ENCODE data around the gene ACLY. TPM values are rescaled to one million over a fixed set of nuclear protein-coding genes. Genes with fewer than 3 reads are reported as not detected.
A peak's percentile ranks its signal among the peaks of the same experiment; 100 is the strongest.

ACLY gene
- total and polyA plus RNA-seq, 2 experiments from 2014 or later = 119 to 439 TPM

DNA sequence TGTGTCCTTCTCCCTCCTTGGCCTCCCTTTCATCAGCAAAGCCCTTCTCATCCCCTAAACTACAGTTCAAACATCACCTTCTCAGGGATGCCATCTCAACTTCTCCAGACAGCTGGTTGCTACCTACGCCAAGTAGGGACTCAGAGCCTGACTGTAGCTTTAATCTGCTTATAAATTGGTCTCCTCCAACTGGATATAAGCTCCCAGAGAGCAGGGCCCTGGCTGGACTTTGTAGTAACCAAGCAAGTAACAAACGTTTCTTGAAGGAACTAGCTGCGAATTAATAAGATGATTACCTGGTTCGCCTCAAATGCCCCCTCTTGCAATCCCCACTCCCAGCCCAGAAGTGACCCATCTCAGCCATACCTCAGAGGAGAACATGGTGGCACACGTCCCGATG lies 36.0 kb downstream of the ACLY start (continued):
- no peak for TF ChIP-seq REST (IDR thresholded peaks at IDR 0.05; ENCODE audit: unreplicated experiment)
- TF ChIP-seq EZH2 (IDR thresholded peaks at IDR 0.05; ENCODE audit: low read depth, unreplicated experiment) = no peak
- no peak for TF ChIP-seq EZH2phosphoT487 (IDR thresholded peaks at IDR 0.05; ENCODE audit: unreplicated experiment)
- TF ChIP-seq CREB1 (CRISPR knock-in tag; IDR thresholded peaks at IDR 0.05; ENCODE audit: low read depth) = no peak
- TF ChIP-seq ZNF331 (CRISPR knock-in tag; IDR thresholded peaks at IDR 0.05; ENCODE audit: low read depth) = no peak
- no peak for TF ChIP-seq ZNF114 (CRISPR knock-in tag; IDR thresholded peaks at IDR 0.05)

DNA sequence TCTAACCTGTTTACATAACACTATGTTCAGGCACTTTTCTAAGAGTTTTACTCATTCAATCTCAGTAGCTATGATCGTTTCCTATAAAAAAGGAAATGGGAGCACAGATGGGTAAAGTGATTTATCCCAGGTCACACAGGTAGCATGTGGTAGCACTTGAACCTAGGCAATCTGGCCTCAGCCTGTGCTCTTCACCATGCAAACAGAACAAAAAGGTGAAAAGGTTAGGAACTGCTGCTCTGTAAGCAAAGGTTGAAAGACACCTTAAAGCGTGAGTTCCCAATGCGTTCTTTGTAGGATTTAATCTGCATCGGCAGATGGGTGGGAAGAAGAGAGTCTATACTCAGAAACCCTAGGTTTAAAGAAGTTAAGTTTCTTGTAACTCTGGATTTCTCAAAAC lies 38.6 kb downstream of the ACLY start:
- H2AFZ ChIP-seq = no peak overlapping the region
- H3K27ac ChIP-seq (ENCODE audit: low read depth) = peak overlapping the region; percentile 5; the same call in 1 of the 2 replicates
- H3K4me2 ChIP-seq = no peak overlapping the region
- H3K79me2 ChIP-seq (replicated peaks; ENCODE audit: insufficient read depth) = peaks cover 37% of the 10 kb centered on the region; the same call in 1 of the 2 replicates
- ATAC-seq = no peak
- no peaks in the 10 kb centered on the region for H3K4me1 ChIP-seq (ENCODE audit: insufficient read depth)
- H3K4me3 ChIP-seq = no peak overlapping the region
- H3K36me3 Mint-ChIP-seq (ENCODE audit: low read depth) = peaks cover 95% of the 10 kb centered on the region
- H3K36me3 ChIP-seq (ENCODE audit: insufficient read depth) = peaks cover 72% of the 10 kb centered on the region
- H3K27me3 Mint-ChIP-seq (ENCODE audit: insufficient read depth, low read depth, poor library complexity) = peaks cover 4% of the 10 kb centered on the region
- H3K9me2 ChIP-seq (ENCODE audit: insufficient read depth) = no peaks in the 10 kb centered on the region
- peaks cover 31% of the 10 kb centered on the region for H4K20me1 ChIP-seq (replicated peaks; ENCODE audit: insufficient read depth)
- no peaks in the 10 kb centered on the region for H3K27me3 ChIP-seq (ENCODE audit: insufficient read depth)
- peaks cover 39% of the 10 kb centered on the region for H3F3A ChIP-seq (replicated peaks; ENCODE audit: low read depth)
- H3K9me3 Mint-ChIP-seq = peaks cover 7% of the 10 kb centered on the region; the same call in 2 of the 3 replicates
- peak overlapping the region; percentile 50; the same call in 1 of the 2 replicates for H3K27ac Mint-ChIP-seq
- peaks cover 3% of the 10 kb centered on the region; the same call in 1 of the 3 replicates for H3K4me1 Mint-ChIP-seq
- no peak overlapping the region for H3K4me3 Mint-ChIP-seq
- no peak for DNase-seq (ENCODE audit: low spot score)
- TF ChIP-seq ETS1 (IDR thresholded peaks at IDR 0.05) = no peak
- TF ChIP-seq JUNB (IDR thresholded peaks at IDR 0.05; ENCODE audit: unreplicated experiment) = no peak
- no peak for TF ChIP-seq REST (IDR thresholded peaks at IDR 0.05; ENCODE audit: unreplicated experiment)
- no peak for TF ChIP-seq CREB1 (CRISPR knock-in tag; IDR thresholded peaks at IDR 0.05; ENCODE audit: low read depth)
- TF ChIP-seq CTCF (conservative IDR thresholded peaks at IDR 0.05; ENCODE audit: low read depth in 2 of 2) = no peak
- no peak for TF ChIP-seq STAT1 (IDR thresholded peaks at IDR 0.05; ENCODE audit: unreplicated experiment)

Measured in GM23338 (cell line).